ENCODE data around the gene SRC. TPM values are rescaled to one million over a fixed set of nuclear protein-coding genes. Genes with fewer than 3 reads are reported as not detected.

Gene SRC
- 15.9 and 16.8 TPM in 2 replicates for total RNA-seq (2014; rRNA removed; shearing (Covaris generic))

GRCh38 chr20:37345339-37346235 is at the start of gene SRC:
SRC (plus strand) TSS chr20:37346140; CDS start chr20:37384154, 38,014 bp downstream.
- DNase-seq (ENCODE audit: low spot score): peak; percentile 68

GRCh38 chr20:37296371-37296770 is 49.6 kb upstream of the SRC start:
- DNase-seq (ENCODE audit: low spot score): no peak
- in situ Hi-C loops (cut with HindIII; ENCODE audit: low sequenced_read_pairs): no loop called here

More at GRCh38 chr20:37345339-37346235, at the start of gene SRC:
- in situ Hi-C loops (cut with HindIII; ENCODE audit: low sequenced_read_pairs): no loop called here

GRCh38 chr20:37297066-37297736 is 48.7 kb upstream of the SRC start:
- DNase-seq (ENCODE audit: low spot score): peak; percentile 52
- in situ Hi-C loops (cut with HindIII; ENCODE audit: low sequenced_read_pairs): no loop called here

GRCh38 chr20:37298190-37298939 is 47.6 kb upstream of the SRC start:
- no peak for DNase-seq (ENCODE audit: low spot score)
- in situ Hi-C loops (cut with HindIII; ENCODE audit: low sequenced_read_pairs): no loop called here

GRCh38 chr20:37299718-37300528 is 46.0 kb upstream of the SRC start:
- DNase-seq (ENCODE audit: low spot score): peak; percentile 12
- in situ Hi-C loops (cut with HindIII; ENCODE audit: low sequenced_read_pairs): no loop called here

GRCh38 chr20:37301120-37301519 is 44.8 kb upstream of the SRC start:
- DNase-seq (ENCODE audit: low spot score): no peak
- in situ Hi-C loops (cut with HindIII; ENCODE audit: low sequenced_read_pairs): no loop called here

GRCh38 chr20:37301558-37301957 is 44.4 kb upstream of the SRC start:
- in situ Hi-C loops (cut with HindIII; ENCODE audit: low sequenced_read_pairs): no loop called here
- DNase-seq (ENCODE audit: low spot score): no peak

- no peak for DNase-seq (ENCODE audit: low spot score)
- in situ Hi-C loops (cut with HindIII; ENCODE audit: low sequenced_read_pairs): no loop called here
Measured at GRCh38 chr20:37302981-37303380, 43.0 kb upstream of the SRC start.

GRCh38 chr20:37303637-37304036 is 42.3 kb upstream of the SRC start:
- in situ Hi-C loops (cut with HindIII; ENCODE audit: low sequenced_read_pairs): no loop called here

GRCh38 chr20:37305079-37305478 is 40.9 kb upstream of the SRC start:
- in situ Hi-C loops (cut with HindIII; ENCODE audit: low sequenced_read_pairs): no loop called here
- no peak for DNase-seq (ENCODE audit: low spot score)

More at GRCh38 chr20:37303637-37304036, 42.3 kb upstream of the SRC start:
- no peak for DNase-seq (ENCODE audit: low spot score)

- no peak for DNase-seq (ENCODE audit: low spot score)
- in situ Hi-C loops (cut with HindIII; ENCODE audit: low sequenced_read_pairs): no loop called here
Measured at GRCh38 chr20:37305839-37306238, 40.1 kb upstream of the SRC start.

- DNase-seq (ENCODE audit: low spot score): no peak
- in situ Hi-C loops (cut with HindIII; ENCODE audit: low sequenced_read_pairs): no loop called here
Measured at GRCh38 chr20:37308086-37309050, 37.6 kb upstream of the SRC start.

GRCh38 chr20:37309290-37309689 is 36.6 kb upstream of the SRC start:
- no peak for DNase-seq (ENCODE audit: low spot score)
- in situ Hi-C loops (cut with HindIII; ENCODE audit: low sequenced_read_pairs): no loop called here

GRCh38 chr20:37309936-37310590 is 35.9 kb upstream of the SRC start:
- in situ Hi-C loops (cut with HindIII; ENCODE audit: low sequenced_read_pairs): no loop called here
- no peak for DNase-seq (ENCODE audit: low spot score)

- in situ Hi-C loops (cut with HindIII; ENCODE audit: low sequenced_read_pairs): no loop called here
- no peak for DNase-seq (ENCODE audit: low spot score)
Measured at GRCh38 chr20:37310951-37311350, 35.0 kb upstream of the SRC start.

GRCh38 chr20:37311710-37312355 is 34.1 kb upstream of the SRC start:
- in situ Hi-C loops (cut with HindIII; ENCODE audit: low sequenced_read_pairs): no loop called here
- no peak for DNase-seq (ENCODE audit: low spot score)

GRCh38 chr20:37313546-37314091 is 32.3 kb upstream of the SRC start:
- no peak for DNase-seq (ENCODE audit: low spot score)
- in situ Hi-C loops (cut with HindIII; ENCODE audit: low sequenced_read_pairs): no loop called here

Measured in G401 (cell line).